Measurements from ENCODE around the gene CTPS2.

The CTPS2 gene

GRCh38 chrX:16711893-16712547, 449 bp downstream of the CTPS2 start:
- no peak for DNase-seq

- DNase-seq, result peak; percentile 20
Observed at GRCh38 chrX:16711219-16711811, 1.2 kb downstream of the CTPS2 start.

GRCh38 chrX:16708016-16708415, 4.5 kb downstream of the CTPS2 start:
- DNase-seq, result no peak

GRCh38 chrX:16705370-16705769, 7.1 kb downstream of the CTPS2 start:
- no peak for DNase-seq

- no peak for DNase-seq
Observed at GRCh38 chrX:16702700-16703599, 9.5 kb downstream of the CTPS2 start.

GRCh38 chrX:16700734-16701133, 11.7 kb downstream of the CTPS2 start:
- no peak for DNase-seq

- DNase-seq, result no peak
Observed at GRCh38 chrX:16699389-16699788, 13.1 kb downstream of the CTPS2 start.

- DNase-seq, result no peak
Observed at GRCh38 chrX:16696956-16697355, 15.5 kb downstream of the CTPS2 start.

GRCh38 chrX:16695079-16695676, 17.3 kb downstream of the CTPS2 start:
- peak; percentile 42 for DNase-seq

- no peak for DNase-seq
Observed at GRCh38 chrX:16687514-16687913, 25.0 kb downstream of the CTPS2 start.

- DNase-seq, result no peak
Observed at GRCh38 chrX:16683007-16683664, 29.3 kb downstream of the CTPS2 start.

- no peak for DNase-seq
Observed at GRCh38 chrX:16678689-16679088, 33.8 kb downstream of the CTPS2 start.

GRCh38 chrX:16671005-16671404, 41.5 kb downstream of the CTPS2 start:
- peak; percentile 41 for DNase-seq

GRCh38 chrX:16666541-16666940, 45.9 kb downstream of the CTPS2 start:
- no peak for DNase-seq

GRCh38 chrX:16665089-16665488, 47.4 kb downstream of the CTPS2 start:
- DNase-seq, result no peak

GRCh38 chrX:16664626-16665025, 47.8 kb downstream of the CTPS2 start:
- DNase-seq, result no peak

GRCh38 chrX:16664074-16664473, 48.4 kb downstream of the CTPS2 start:
- DNase-seq, result no peak

- DNase-seq, result no peak
Observed at GRCh38 chrX:16662402-16662801, 50.1 kb downstream of the CTPS2 start.

GRCh38 chrX:16661495-16661894, 51.0 kb downstream of the CTPS2 start:
- DNase-seq, result no peak

- no peak for DNase-seq
Observed at GRCh38 chrX:16659321-16659720, 53.1 kb downstream of the CTPS2 start.

- DNase-seq, result no peak
Observed at GRCh38 chrX:16658284-16658683, 54.2 kb downstream of the CTPS2 start.

GRCh38 chrX:16654093-16654492, 58.4 kb downstream of the CTPS2 start:
- no peak for DNase-seq

GRCh38 chrX:16653424-16653823, 59.0 kb downstream of the CTPS2 start:
- DNase-seq, result no peak
